ENCODE data around the gene C5orf22. TPM values are rescaled to one million over a fixed set of nuclear protein-coding genes. Genes with fewer than 3 reads are reported as not detected.

The C5orf22 gene
- total RNA-seq, 4 donors from 2014 or later = 24.1 to 27.0 (median 25.2) TPM

GRCh38 chr5:31530541-31531265 is 1.4 kb upstream of the C5orf22 start:
- Histone ChIP-seq H3K4me3 (peak overlapping the region; percentile 76 to 97 (median 86)), H3K36me3 (peaks cover 0 to 54% of the 10 kb centered on the region in 2 donors)
- no peak for DNase-seq

GRCh38 chr5:31531543-31531887 is 586 bp upstream of the C5orf22 start:
- ATAC-seq = peak; percentile 9 to 30
- no peaks in the 10 kb centered on the region for H3K9me3 ChIP-seq
- H3K4me3 ChIP-seq = peak overlapping the region; percentile 76 to 97 (median 86)
- H3K4me1 ChIP-seq = peaks cover 21 to 34% of the 10 kb centered on the region in 2 donors
- no peak for TF ChIP-seq POLR2A (IDR thresholded peaks at IDR 0.05)
- no peak for TF ChIP-seq CTCF (IDR thresholded peaks at IDR 0.05 in 4 of 5, conservative IDR thresholded peaks at IDR 0.05 in 1 of 5)
- peak overlapping the region; percentile 66 to 92 (median 90) for H3K27ac ChIP-seq
- peaks cover 0 to 54% of the 10 kb centered on the region in 2 donors for H3K36me3 ChIP-seq
- DNase-seq = no peak
- intact Hi-C loops (cut with DNase I; ENCODE audit: low total_unique reads) (loop anchor here (5.0 kb wide), 2 partner anchors 561 to 1056 kb away; partner anchors contain the start of gene SUB1), in situ Hi-C loops (cut with MboI; ENCODE audit: low sequenced_read_pairs in 4 of 4) (loop anchor here in 3 of 4 donors (25.0 kb wide), 3 partner anchors 856 to 1906 kb away; partner anchors contain the start of genes SUB1 (in 1 of the 3) and TARS1 (in 1 of the 3))
- H3K27me3 ChIP-seq = no peaks in the 10 kb centered on the region

More at GRCh38 chr5:31530541-31531265, 1.4 kb upstream of the C5orf22 start:
- Histone ChIP-seq H3K27me3 (no peaks in the 10 kb centered on the region), H3K9me3 (no peaks in the 10 kb centered on the region), H3K4me1 (peaks cover 21 to 34% of the 10 kb centered on the region in 2 donors), H3K27ac (peak overlapping the region in 2 of 4 donors; percentile 66 to 91)
- intact Hi-C loops (cut with DNase I; ENCODE audit: low total_unique reads) = loop anchor here (5.0 kb wide), 2 partner anchors 562 to 1057 kb away; partner anchors contain the start of gene SUB1
- no peak for ATAC-seq
- TF ChIP-seq POLR2A (IDR thresholded peaks at IDR 0.05) (no peak), CTCF (IDR thresholded peaks at IDR 0.05 in 4 of 5, conservative IDR thresholded peaks at IDR 0.05 in 1 of 5) (no peak)
- in situ Hi-C loops (cut with MboI; ENCODE audit: low sequenced_read_pairs in 4 of 4) = loop anchor here in 3 of 4 donors (25.0 kb wide), 3 partner anchors 857 to 1907 kb away; partner anchors contain the start of genes SUB1 (in 1 of the 3) and TARS1 (in 1 of the 3)

GRCh38 chr5:31534527-31535046 is 2.5 kb downstream of the C5orf22 start:
- H3K36me3 ChIP-seq = peaks cover 0 to 54% of the 10 kb centered on the region in 2 donors
- TF ChIP-seq CTCF (IDR thresholded peaks at IDR 0.05 in 4 of 5, conservative IDR thresholded peaks at IDR 0.05 in 1 of 5) (no peak), POLR2A (IDR thresholded peaks at IDR 0.05) (no peak)
- no peaks in the 10 kb centered on the region for H3K27me3 ChIP-seq
- intact Hi-C loops (cut with DNase I; ENCODE audit: low total_unique reads) (loop anchor here (5.0 kb wide), 2 partner anchors 558 to 1053 kb away; partner anchors contain the start of gene SUB1), in situ Hi-C loops (cut with MboI; ENCODE audit: low sequenced_read_pairs in 4 of 4) (loop anchor here in 3 of 4 donors (25.0 kb wide), 3 partner anchors 853 to 1903 kb away; partner anchors contain the start of genes SUB1 (in 1 of the 3) and TARS1 (in 1 of the 3))
- ATAC-seq (no peak), DNase-seq (no peak)
- peaks cover 21 to 34% of the 10 kb centered on the region in 2 donors for H3K4me1 ChIP-seq
- H3K27ac ChIP-seq = no peak overlapping the region
- H3K9me3 ChIP-seq = no peaks in the 10 kb centered on the region
- H3K4me3 ChIP-seq = no peak overlapping the region

DNA sequence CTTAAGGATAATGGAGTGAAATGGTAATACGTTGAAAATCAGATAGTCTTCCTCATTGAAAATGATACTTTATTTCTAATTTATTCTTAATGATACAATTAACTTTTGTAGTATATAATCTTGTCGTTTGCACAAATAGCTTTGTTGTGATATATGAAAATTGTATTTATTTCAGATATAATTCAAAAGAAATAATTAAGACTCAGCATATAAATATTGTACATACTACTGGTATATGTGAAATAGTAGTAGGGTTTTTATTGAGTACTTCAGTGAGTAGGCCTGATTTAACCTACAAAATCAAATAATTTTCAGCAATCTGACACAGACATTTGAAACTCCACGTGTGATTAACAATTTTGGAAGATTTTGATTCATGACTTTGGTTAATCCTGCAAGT is 4.8 kb downstream of the C5orf22 start:
- peaks cover 0 to 77% of the 10 kb centered on the region in 2 donors for H3K36me3 ChIP-seq
- no peak for DNase-seq
- in situ Hi-C loops (cut with MboI; ENCODE audit: low sequenced_read_pairs in 4 of 4) = loop anchor here in 3 of 4 donors (25.0 kb wide), 3 partner anchors 850 to 1900 kb away; partner anchors contain the start of genes SUB1 (in 1 of the 3) and TARS1 (in 1 of the 3)

More for the DNA sequence above, 4.8 kb downstream of the C5orf22 start:
- intact Hi-C loops (cut with DNase I; ENCODE audit: low total_unique reads) = no loop called here
- no peak for TF ChIP-seq CTCF (IDR thresholded peaks at IDR 0.05 in 4 of 5, conservative IDR thresholded peaks at IDR 0.05 in 1 of 5)
- TF ChIP-seq POLR2A (IDR thresholded peaks at IDR 0.05) = no peak
- H3K4me3 ChIP-seq = no peak overlapping the region
- H3K27ac ChIP-seq = no peak overlapping the region
- H3K27me3 ChIP-seq = no peaks in the 10 kb centered on the region
- H3K4me1 ChIP-seq = peaks cover 12 to 16% of the 10 kb centered on the region in 2 donors
- H3K9me3 ChIP-seq = no peaks in the 10 kb centered on the region
- no peak for ATAC-seq

Measured in gastrocnemius medialis (tissue), 4 donors.